DMS79 (cell line): ENCODE measurements around the gene TIGD6.
"Not testable (repeated sequence)": the region's sequence is repeated elsewhere in the genome, so short reads cannot be mapped to it uniquely, and the experiment has no call there.

ENCODE experiments used
- DNase-seq: peaks from one replicate; lab custom pipeline; 2025; lab: John Stamatoyannopoulos, UW

TIGD6 gene

GRCh38 chr5:149969181-149969930, 31.1 kb downstream of the TIGD6 start:
- no peak for DNase-seq

GRCh38 chr5:149966946-149967345, 33.5 kb downstream of the TIGD6 start:
- DNase-seq = no peak

- DNase-seq = no peak
Observed at GRCh38 chr5:149963729-149964128, 36.7 kb downstream of the TIGD6 start.

GRCh38 chr5:149962601-149963300, 37.7 kb downstream of the TIGD6 start:
- no peak for DNase-seq

GRCh38 chr5:149961957-149962409, 38.5 kb downstream of the TIGD6 start:
- no peak for DNase-seq

- DNase-seq = no peak
Observed at GRCh38 chr5:149961186-149961685, 39.2 kb downstream of the TIGD6 start.

- DNase-seq = peak; percentile 69
Observed at GRCh38 chr5:149960272-149961185, 39.9 kb downstream of the TIGD6 start, which contains the start of gene SLC26A2. SLC26A2 (plus strand) TSS chr5:149960758; CDS start chr5:149977653, 16,895 bp downstream.

- DNase-seq = no peak
Observed at GRCh38 chr5:149959406-149960236, 40.8 kb downstream of the TIGD6 start.

- DNase-seq = no peak
Observed at GRCh38 chr5:149957855-149958254, 42.6 kb downstream of the TIGD6 start.

- no peak for DNase-seq
Observed at GRCh38 chr5:149956685-149957084, 43.8 kb downstream of the TIGD6 start.

- DNase-seq = no peak
Observed at GRCh38 chr5:149954798-149955197, 45.7 kb downstream of the TIGD6 start.

GRCh38 chr5:149953436-149954121, 46.9 kb downstream of the TIGD6 start:
- no peak for DNase-seq

GRCh38 chr5:149951138-149951749, 49.2 kb downstream of the TIGD6 start:
- no peak for DNase-seq

GRCh38 chr5:149948993-149949392, 51.5 kb downstream of the TIGD6 start:
- DNase-seq = no peak

- DNase-seq = no peak
Observed at GRCh38 chr5:149946118-149946517, 54.3 kb downstream of the TIGD6 start.

GRCh38 chr5:149944666-149945065, 55.8 kb downstream of the TIGD6 start, which contains the start of gene PDE6A:
PDE6A (minus strand) TSS chr5:149944793; CDS start chr5:149944673, 120 bp downstream.
- no peak for DNase-seq

GRCh38 chr5:149943177-149943949, 57.1 kb downstream of the TIGD6 start:
- not testable (repeated sequence) for DNase-seq
